Renal cortical epithelial cell (primary cell): ENCODE results near the gene PRKAR2A. TPM values are rescaled to one million over a fixed set of nuclear protein-coding genes. Genes with fewer than 3 reads are reported as not detected.
"Not testable (repeated sequence)": the region's sequence is repeated elsewhere in the genome, so short reads cannot be mapped to it uniquely, and the experiment has no call there.

Experiments used
- DNase-seq: peaks from one replicate; pipeline ENCODE4 v3.0.0-alpha.2; 2011; ENCODE audit warnings: low read depth
- total RNA-seq: library from RNA; depleted of rRNA; stranded (reverse); fragments of >200 nt; gene quantifications from 2 replicates; pipeline ENCODE4 v1.2.3, GENCODE V29; 2014

PRKAR2A gene
- total RNA-seq, 1 donor from 2014 or later = 44.5 TPM

DNA sequence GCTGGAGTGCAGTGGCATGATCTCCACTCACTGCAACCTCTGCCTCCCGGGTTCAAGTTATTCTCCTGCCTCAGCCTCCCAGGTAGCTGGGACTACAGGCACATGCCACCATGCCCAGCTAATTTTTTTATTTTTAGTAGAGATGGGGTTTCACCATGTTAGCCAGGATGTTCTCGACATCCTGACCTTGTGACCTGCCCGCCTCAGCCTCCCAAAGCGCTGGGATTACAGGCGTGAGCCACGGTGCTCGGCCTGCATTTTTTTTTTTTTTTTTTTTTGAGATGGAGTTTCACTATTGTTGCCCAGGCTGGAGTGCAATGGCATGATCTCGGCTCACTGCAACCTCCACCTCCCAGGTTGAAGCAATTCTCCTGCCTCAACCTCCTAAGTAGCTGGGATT is 69.1 kb downstream of the PRKAR2A start:
- not testable (repeated sequence) for DNase-seq

- no peak for DNase-seq
Measured at GRCh38 chr3:48776854-48777253, 70.8 kb downstream of the PRKAR2A start.

DNA sequence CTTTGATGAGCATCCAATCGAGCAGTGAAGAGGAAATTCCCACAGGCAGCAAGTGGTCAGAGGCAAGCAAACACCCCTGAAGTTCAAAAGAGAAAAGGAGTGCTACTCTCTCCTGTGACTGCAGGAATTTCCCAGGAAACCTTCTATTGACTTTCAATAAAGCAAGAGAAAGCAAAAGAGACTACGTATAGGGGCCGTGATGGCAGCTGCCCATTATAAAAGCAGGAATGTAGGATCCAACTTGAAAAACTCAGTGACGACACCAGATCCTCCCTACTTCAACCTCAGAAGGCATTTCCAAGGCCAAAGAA is 77.5 kb downstream of the PRKAR2A start:
- DNase-seq = no peak

DNA sequence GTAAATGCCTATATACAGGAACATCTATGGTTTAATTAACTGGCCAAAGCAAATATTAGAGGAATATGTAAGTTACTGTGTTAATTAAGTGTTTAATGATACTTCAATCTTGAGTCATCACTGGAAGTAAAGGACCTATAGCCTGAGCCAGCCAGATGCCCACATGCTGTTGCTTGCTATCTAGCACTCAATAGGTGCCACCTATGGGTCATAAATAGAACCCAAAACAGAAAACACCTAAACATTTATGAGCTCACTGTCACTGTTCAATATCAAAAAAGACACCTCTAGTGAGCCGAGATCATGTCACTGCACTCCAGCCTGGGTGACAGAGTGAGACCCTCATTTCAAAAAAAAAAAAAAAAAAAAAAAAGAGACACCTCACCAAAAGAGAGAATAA is 82.3 kb downstream of the PRKAR2A start:
- peak; percentile 33 for DNase-seq

- DNase-seq = no peak
Measured at GRCh38 chr3:48762816-48763215, 84.9 kb downstream of the PRKAR2A start.

DNA sequence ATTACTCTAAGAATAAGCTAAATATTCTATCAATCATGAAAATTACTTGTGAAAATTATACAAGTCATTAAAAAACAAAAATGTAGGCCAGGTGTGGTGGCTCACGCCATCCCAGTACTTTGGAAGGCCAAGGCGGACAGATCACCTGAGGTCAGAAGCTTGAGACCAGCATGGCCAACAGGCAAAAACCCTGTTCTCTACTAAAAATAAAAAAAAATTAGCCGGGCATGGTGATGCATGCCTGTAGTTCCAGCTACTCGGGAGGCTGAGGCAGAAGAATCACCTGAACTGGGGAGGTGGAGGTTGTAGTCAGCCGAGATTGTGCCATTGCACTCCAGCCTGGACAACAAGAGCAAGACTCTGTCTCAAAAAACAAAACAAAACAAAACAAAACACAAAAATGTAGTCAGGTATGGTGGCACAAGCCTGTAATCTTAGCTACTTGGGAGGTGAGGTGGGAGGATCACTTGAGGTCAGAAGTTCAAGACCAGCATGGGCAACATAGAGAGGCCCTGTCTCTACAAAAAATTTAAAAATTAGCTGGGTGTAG is 87.6 kb downstream of the PRKAR2A start:
- not testable (repeated sequence) for DNase-seq

DNA sequence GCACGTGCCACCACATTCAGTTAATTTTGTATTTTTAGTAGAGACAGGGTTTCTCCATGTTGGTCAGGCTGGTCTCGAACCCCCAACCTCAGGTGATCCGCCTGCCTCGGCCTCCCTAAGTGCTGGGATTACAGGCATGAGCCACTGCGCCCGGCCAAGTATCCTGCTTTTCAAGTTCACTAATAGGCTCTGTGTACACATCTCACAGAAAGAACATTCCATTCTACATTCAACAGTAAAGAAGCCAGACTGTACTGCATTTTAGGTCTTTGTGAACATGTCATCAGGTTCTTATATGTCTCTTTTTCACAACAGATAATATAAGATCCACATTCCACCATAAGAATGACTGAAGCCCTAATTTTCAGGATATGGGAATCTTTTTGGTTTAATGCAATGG is 88.1 kb downstream of the PRKAR2A start:
- not testable (repeated sequence) for DNase-seq

DNA sequence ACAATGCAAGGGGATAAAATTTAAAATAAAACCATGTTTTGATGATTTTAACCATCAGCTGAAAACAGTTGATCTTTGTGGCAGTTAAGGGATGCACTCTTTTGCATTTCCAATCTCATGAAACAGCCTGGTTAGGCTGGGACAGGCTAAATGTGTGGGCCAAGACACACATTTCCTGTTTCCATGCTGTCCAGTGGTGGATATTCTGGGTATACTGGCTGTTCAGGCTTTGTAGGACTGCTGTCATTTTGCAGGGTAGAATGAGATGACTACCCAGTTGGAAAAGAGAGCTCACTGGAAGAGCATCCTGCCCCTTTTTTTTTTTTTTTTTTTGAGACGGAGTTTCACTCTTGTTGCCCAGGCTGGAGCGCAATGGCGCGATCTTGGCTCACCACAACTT is 88.6 kb downstream of the PRKAR2A start:
- no peak for DNase-seq

GRCh38 chr3:48756640-48757039 is 91.0 kb downstream of the PRKAR2A start:
- no peak for DNase-seq

DNA sequence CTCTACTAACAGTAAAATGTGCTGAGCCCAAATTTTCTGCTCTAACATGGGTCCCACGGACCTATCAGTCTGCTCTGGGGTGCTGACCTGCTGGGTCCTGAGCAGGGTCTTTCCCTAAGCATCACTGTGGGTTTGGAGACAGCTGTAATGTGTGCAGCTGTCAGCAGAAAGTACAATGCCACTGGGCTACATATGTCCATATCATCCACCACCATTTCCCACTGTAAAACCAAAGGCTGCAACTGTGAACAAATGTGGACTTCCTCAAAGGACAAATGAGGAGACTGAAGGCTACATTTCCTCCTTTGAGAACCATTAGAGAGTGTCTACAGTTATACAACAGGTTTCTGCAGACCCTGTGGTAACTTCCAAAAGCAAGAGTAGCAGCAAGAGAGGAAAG is 96.8 kb downstream of the PRKAR2A start:
- no peak for DNase-seq

- DNase-seq = no peak
Measured at GRCh38 chr3:48748754-48749153, 98.9 kb downstream of the PRKAR2A start.

GRCh38 chr3:48747706-48748105 is 100.0 kb downstream of the PRKAR2A start:
- no peak for DNase-seq

- no peak for DNase-seq
Measured at GRCh38 chr3:48747015-48747615, 100.6 kb downstream of the PRKAR2A start.

DNA sequence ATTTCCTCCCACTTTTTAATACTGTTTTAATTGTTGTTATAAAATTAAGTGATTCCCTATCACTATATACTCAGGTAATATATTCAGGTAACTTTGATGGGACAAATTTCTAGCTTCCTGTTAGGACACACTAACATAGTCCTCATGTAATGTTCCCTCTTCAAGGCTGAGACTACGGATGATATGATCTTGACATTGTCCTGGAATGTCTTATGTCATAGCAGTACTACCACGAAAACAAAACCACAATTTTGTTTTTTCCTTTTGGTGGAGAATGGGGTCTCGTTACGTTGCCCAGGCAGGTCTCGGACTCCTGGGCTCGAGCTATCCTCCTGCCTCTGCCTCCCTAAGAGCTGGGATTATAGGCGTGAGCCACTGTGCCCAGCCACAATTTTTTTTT is 103.9 kb downstream of the PRKAR2A start:
- DNase-seq = no peak

DNA sequence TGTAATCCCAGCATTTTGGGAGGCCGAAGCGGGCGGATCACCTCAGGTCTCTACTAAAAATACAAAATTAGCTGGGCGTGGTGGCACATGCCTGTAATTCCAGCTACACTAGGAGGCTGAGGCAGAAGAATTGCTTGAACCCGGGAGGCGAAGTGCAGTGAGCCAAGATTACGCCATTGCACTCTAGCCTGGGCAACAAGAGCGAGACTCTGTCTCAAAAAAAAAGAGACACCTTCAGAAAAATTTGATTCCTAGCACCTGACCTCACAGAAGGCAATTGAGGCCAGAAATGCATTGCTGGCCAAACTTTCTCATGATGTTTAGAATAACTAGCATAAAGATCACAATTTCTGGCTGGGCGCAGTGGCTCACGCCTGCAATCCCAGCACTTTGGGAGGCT is 106.4 kb downstream of the PRKAR2A start:
- DNase-seq = not testable (repeated sequence)

- DNase-seq = peak; percentile 57
Measured at GRCh38 chr3:48739955-48740823, 107.5 kb downstream of the PRKAR2A start.

DNA sequence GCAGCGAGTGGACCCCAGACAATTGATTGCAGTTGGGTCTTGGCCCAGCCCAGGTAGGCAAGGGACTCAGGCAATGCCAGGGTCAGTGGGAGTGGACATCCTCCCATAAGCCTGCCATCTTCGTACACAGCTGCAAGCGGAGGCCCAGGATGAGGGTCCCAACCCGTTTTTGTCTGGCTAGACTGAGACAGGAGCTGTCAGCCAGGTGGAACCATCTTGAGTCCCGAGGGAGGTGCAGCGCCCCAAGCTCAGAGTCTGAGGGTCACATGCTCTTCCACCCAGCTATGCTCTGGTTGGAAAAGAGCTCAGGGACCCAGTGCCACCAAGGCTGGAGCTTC is 108.1 kb downstream of the PRKAR2A start:
- no peak for DNase-seq

DNA sequence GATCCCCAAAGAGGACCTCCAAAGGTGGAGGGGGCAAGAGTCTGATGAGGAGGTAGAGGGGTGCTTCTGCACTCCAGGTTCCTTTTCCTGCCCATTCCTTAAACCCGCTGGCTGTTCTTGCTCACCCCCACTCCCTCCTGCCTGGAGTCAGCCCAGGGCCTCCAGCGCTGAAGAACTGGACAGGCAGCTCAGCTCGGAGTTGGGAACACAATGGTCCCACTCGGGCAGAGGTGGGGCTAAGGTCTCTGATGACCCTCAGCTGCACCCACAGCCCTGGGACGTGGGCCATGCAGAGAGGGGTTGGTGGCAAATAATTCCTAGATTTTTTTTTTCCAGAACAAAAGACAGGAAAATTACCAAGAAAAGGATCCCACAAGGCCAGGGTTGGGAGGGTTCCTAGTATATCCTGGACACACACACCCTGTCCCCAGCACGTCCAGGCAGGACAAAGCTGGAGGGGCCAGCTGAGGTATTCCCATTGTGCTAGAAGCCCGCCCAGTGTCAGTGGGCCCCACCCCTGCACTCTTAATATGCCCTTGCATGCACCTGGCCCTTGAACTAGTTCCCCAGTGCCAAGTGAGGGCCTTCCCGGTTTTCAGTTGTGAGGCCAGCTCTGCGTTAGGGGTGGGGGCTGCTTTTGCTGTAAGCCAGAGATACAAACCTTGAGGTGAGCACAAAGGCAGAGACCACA is 108.6 kb downstream of the PRKAR2A start:
- no peak for DNase-seq

DNA sequence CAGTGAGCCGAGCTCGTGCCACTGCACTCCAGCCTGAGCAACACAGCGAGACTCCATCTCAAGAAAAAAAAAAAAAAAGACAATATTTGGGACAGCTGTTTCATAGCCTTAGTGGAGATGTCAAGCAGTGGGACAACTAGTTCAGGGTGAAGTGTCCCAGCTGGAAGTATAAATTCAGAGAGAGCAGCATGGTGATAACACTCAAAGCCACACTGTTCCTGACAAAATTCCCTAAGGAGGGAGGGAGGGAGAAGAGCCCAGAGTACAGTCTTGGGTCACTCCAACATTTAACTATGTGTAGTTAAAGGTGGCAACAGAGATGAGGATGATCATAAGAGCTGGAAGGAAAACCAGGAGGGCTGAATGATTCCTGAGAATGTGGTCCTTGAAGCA is 109.5 kb downstream of the PRKAR2A start:
- no peak for DNase-seq

DNA sequence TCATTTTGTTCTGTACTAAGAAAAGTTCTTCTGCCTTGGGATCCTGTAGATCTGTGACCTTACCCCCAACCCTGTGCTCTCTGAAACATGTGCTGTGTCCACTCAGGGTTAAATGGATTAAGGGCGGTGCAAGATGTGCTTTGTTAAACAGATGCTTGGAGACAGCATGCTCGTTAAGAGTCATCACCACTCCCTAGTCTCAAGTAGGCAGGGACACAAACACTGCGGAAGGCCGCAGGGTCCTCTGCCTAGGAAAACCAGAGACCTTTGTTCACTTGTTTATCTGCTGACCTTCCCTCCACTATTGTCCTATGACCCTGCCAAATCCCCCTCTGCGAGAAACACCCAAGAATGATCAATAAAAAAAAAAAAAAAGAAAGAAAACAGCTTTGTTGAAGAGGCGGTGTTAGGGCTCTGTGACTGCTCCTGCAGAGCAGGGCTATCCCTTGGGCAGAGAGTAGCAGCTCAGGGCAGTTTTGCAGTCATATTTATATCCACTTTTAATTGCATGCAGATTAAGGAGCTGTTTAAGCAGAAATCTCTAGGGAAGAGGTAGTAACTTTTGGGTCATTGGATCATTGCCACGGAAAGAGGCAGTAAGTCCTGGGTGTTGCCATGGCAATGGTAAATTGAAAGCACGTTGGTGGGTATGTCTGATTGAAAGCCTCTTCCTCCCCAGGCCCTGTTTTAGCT is 112.5 kb downstream of the PRKAR2A start:
- not testable (repeated sequence) for DNase-seq

DNA sequence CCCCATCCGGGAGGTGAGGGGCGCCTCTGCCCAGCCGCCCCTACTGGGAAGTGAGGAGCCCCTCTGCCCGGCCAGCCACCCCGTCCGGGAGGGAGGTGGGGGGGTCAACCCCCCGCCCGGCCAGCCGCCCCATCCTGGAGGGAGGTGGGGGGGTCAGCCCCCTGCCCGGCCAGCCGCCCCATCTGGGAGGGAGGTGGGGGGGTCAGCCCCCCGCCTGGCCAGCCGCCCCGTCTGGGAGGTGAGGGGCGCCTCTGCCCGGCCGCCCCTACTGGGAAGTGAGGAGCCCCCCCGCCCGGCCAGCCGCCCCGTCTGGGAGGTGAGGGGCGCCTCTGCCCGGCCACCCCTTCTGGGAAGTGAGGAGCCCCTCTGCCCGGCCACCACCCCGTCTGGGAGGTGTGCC is 113.1 kb downstream of the PRKAR2A start:
- not testable (repeated sequence) for DNase-seq
